Activated CD4-positive, alpha-beta memory T cell treated with anti-CD3 and anti-CD28 coated beads for 36 hours (primary cell): Measurements from ENCODE around the gene OLIG1. TPM values are rescaled to one million over a fixed set of nuclear protein-coding genes. Genes with fewer than 3 reads are reported as not detected.
A peak's percentile ranks its signal among the peaks of the same experiment; 100 is the strongest.

ENCODE experiments used
- CTCF ChIA-PET: fragments of 350-600 bp; sonication (Branson Sonifier 250); formaldehyde crosslinking; loops from one replicate; lab custom pipeline; 2021; ENCODE audit warnings: antibody characterized with exemption, inconsistent platforms; lab: Charles Lee
- POLR2A ChIA-PET: fragments of 350-600 bp; sonication (Branson Sonifier 250); formaldehyde crosslinking; loops from one replicate; lab custom pipeline; 2021; ENCODE audit warnings: antibody characterized with exemption; lab: Charles Lee
- DNase-seq: peaks from one replicate; pipeline ENCODE4 v3.0.0-alpha.2; 2020
- H3K27ac Mint-ChIP-seq: one replicate; pipeline ENCODE4 v1.8.0; 2021; ENCODE audit warnings: mixed read lengths
- H3K27me3 Mint-ChIP-seq: one replicate; pipeline ENCODE4 v1.8.0; 2021; ENCODE audit warnings: mixed read lengths
- H3K36me3 Mint-ChIP-seq: one replicate; pipeline ENCODE4 v1.8.0; 2021; ENCODE audit warnings: mixed read lengths
- H3K4me1 Mint-ChIP-seq: one replicate; pipeline ENCODE4 v1.8.0; 2021; ENCODE audit warnings: low read depth, mixed read lengths
- H3K4me3 Mint-ChIP-seq: one replicate; pipeline ENCODE4 v1.8.0; 2021; ENCODE audit warnings: mild to moderate bottlenecking, mixed read lengths
- H3K9me3 Mint-ChIP-seq: one replicate; pipeline ENCODE4 v1.8.0; 2021; ENCODE audit warnings: mixed read lengths
- intact Hi-C: fragments of 100-400 bp; cut with micrococcal nuclease; formaldehyde crosslinking; loops from one replicate; pipeline ENCODE4 v1.15.1; 2023
- total RNA-seq, 2 experiments: library from RNA; stranded (reverse); gene quantifications; one replicate each; pipeline ENCODE4 v1.2.3, GENCODE V29; 2021

Gene OLIG1
- total RNA-seq, 2 experiments from 2014 or later, result not detected

- no peaks in the 10 kb centered on the region for H3K36me3 Mint-ChIP-seq
- no peak overlapping the region for H3K27ac Mint-ChIP-seq
- H3K4me1 Mint-ChIP-seq, result peaks cover 12% of the 10 kb centered on the region
- peaks cover 66% of the 10 kb centered on the region for H3K27me3 Mint-ChIP-seq
- H3K9me3 Mint-ChIP-seq, result no peaks in the 10 kb centered on the region
- intact Hi-C loops, result no loop called here
- no peak for DNase-seq
- ChIA-PET POLR2A (no interaction called here), CTCF (interaction anchor here (0.6 kb wide), 1 partner anchor 11 kb away, joined by 3 read pairs; no protein-coding TSS in a partner anchor)
- no peak overlapping the region for H3K4me3 Mint-ChIP-seq
Observed at GRCh38 chr21:33069243-33069642, 698 bp upstream of the OLIG1 start.

- POLR2A ChIA-PET, result no interaction called here
- Mint-ChIP-seq H3K4me3 (no peak overlapping the region), H3K27me3 (peaks cover 65% of the 10 kb centered on the region), H3K9me3 (no peaks in the 10 kb centered on the region), H3K27ac (no peak overlapping the region), H3K4me1 (peaks cover 12% of the 10 kb centered on the region), H3K36me3 (no peaks in the 10 kb centered on the region)
- intact Hi-C loops, result no loop called here
- CTCF ChIA-PET, result interaction anchor here (0.6 kb wide), 1 partner anchor 11 kb away, joined by 3 read pairs; no protein-coding TSS in a partner anchor
- no peak for DNase-seq
Observed at GRCh38 chr21:33069645-33069993, 322 bp upstream of the OLIG1 start.

GRCh38 chr21:33070744-33070997 lies 730 bp downstream of the OLIG1 start:
- peaks cover 62% of the 10 kb centered on the region for H3K27me3 Mint-ChIP-seq
- intact Hi-C loops, result loop anchor here (2.0 kb wide), 1 partner anchor 44 kb away; no protein-coding TSS in a partner anchor
- no peak for DNase-seq
- peaks cover 12% of the 10 kb centered on the region for H3K4me1 Mint-ChIP-seq
- POLR2A ChIA-PET, result no interaction called here
- no peak overlapping the region for H3K27ac Mint-ChIP-seq
- no peak overlapping the region for H3K4me3 Mint-ChIP-seq
- no peaks in the 10 kb centered on the region for H3K36me3 Mint-ChIP-seq
- CTCF ChIA-PET, result interaction anchor here (0.8 kb wide), 1 partner anchor 76 kb away, joined by 4 read pairs; no protein-coding TSS in a partner anchor
- H3K9me3 Mint-ChIP-seq, result no peaks in the 10 kb centered on the region

GRCh38 chr21:33070998-33071769 lies 1.2 kb downstream of the OLIG1 start:
- intact Hi-C loops, result loop anchor here (2.0 kb wide), 1 partner anchor 44 kb away; no protein-coding TSS in a partner anchor
- POLR2A ChIA-PET, result no interaction called here
- DNase-seq, result peak; percentile 31
- CTCF ChIA-PET, result interaction anchor here (0.8 kb wide), 1 partner anchor 77 kb away, joined by 4 read pairs; no protein-coding TSS in a partner anchor
- Mint-ChIP-seq H3K9me3 (no peaks in the 10 kb centered on the region), H3K27ac (no peak overlapping the region), H3K4me1 (peaks cover 12% of the 10 kb centered on the region), H3K36me3 (no peaks in the 10 kb centered on the region), H3K4me3 (peak overlapping the region; percentile 64), H3K27me3 (peaks cover 59% of the 10 kb centered on the region)

GRCh38 chr21:33071770-33072306 lies 1.9 kb downstream of the OLIG1 start:
- CTCF ChIA-PET, result interaction anchor here (1.5 kb wide), 1 partner anchor 56 kb away, joined by 7 read pairs; no protein-coding TSS in a partner anchor
- peak; percentile 10 for DNase-seq
- no peak overlapping the region for H3K27ac Mint-ChIP-seq

GRCh38 chr21:33073636-33074035 lies 3.7 kb downstream of the OLIG1 start:
- Mint-ChIP-seq H3K27ac (no peak overlapping the region), H3K36me3 (no peaks in the 10 kb centered on the region), H3K4me1 (peaks cover 12% of the 10 kb centered on the region), H3K9me3 (no peaks in the 10 kb centered on the region), H3K4me3 (no peak overlapping the region), H3K27me3 (peaks cover 48% of the 10 kb centered on the region)
- intact Hi-C loops, result no loop called here
- DNase-seq, result no peak
- POLR2A ChIA-PET, result no interaction called here
- CTCF ChIA-PET, result interaction anchor here (0.6 kb wide), 1 partner anchor 224 kb away, joined by 3 read pairs; no protein-coding TSS in a partner anchor

More at GRCh38 chr21:33071770-33072306, 1.9 kb downstream of the OLIG1 start:
- Mint-ChIP-seq H3K27me3 (peaks cover 52% of the 10 kb centered on the region), H3K4me1 (peaks cover 12% of the 10 kb centered on the region), H3K4me3 (peak overlapping the region; percentile 64), H3K36me3 (no peaks in the 10 kb centered on the region), H3K9me3 (no peaks in the 10 kb centered on the region)
- POLR2A ChIA-PET, result no interaction called here
- intact Hi-C loops, result loop anchor here (2.0 kb wide), 1 partner anchor 45 kb away; no protein-coding TSS in a partner anchor

GRCh38 chr21:33075128-33075527 lies 5.2 kb downstream of the OLIG1 start:
- Mint-ChIP-seq H3K9me3 (no peaks in the 10 kb centered on the region), H3K27me3 (peaks cover 36% of the 10 kb centered on the region), H3K36me3 (no peaks in the 10 kb centered on the region), H3K4me1 (peaks cover 10% of the 10 kb centered on the region), H3K4me3 (no peak overlapping the region), H3K27ac (no peak overlapping the region)
- no peak for DNase-seq
- POLR2A ChIA-PET, result no interaction called here
- CTCF ChIA-PET, result no interaction called here
- intact Hi-C loops, result no loop called here

GRCh38 chr21:33075596-33076195 lies 5.8 kb downstream of the OLIG1 start:
- peaks cover 36% of the 10 kb centered on the region for H3K27me3 Mint-ChIP-seq
- intact Hi-C loops, result no loop called here
- H3K36me3 Mint-ChIP-seq, result no peaks in the 10 kb centered on the region
- ChIA-PET POLR2A (no interaction called here), CTCF (no interaction called here)
- peaks cover 10% of the 10 kb centered on the region for H3K4me1 Mint-ChIP-seq
- H3K9me3 Mint-ChIP-seq, result no peaks in the 10 kb centered on the region
- H3K4me3 Mint-ChIP-seq, result no peak overlapping the region
- peak; percentile 16 for DNase-seq
- H3K27ac Mint-ChIP-seq, result no peak overlapping the region

GRCh38 chr21:33076600-33077329 lies 6.8 kb downstream of the OLIG1 start:
- POLR2A ChIA-PET, result no interaction called here
- Mint-ChIP-seq H3K27me3 (peaks cover 28% of the 10 kb centered on the region), H3K9me3 (no peaks in the 10 kb centered on the region), H3K27ac (no peak overlapping the region), H3K36me3 (no peaks in the 10 kb centered on the region), H3K4me1 (peaks cover 3% of the 10 kb centered on the region), H3K4me3 (no peak overlapping the region)
- CTCF ChIA-PET, result interaction anchor here (0.9 kb wide), 1 partner anchor 137 kb away, joined by 4 read pairs; no protein-coding TSS in a partner anchor
- intact Hi-C loops, result no loop called here
- DNase-seq, result no peak

GRCh38 chr21:33078907-33079582 lies 9.1 kb downstream of the OLIG1 start:
- ChIA-PET POLR2A (no interaction called here), CTCF (interaction anchor here (1.0 kb wide), 1 partner anchor 527 kb away, joined by 3 read pairs; no protein-coding TSS in a partner anchor)
- no peak overlapping the region for H3K27ac Mint-ChIP-seq

GRCh38 chr21:33080376-33080775 lies 10.4 kb downstream of the OLIG1 start:
- no peaks in the 10 kb centered on the region for H3K9me3 Mint-ChIP-seq
- H3K4me3 Mint-ChIP-seq, result no peak overlapping the region
- intact Hi-C loops, result no loop called here
- no peak for DNase-seq
- H3K4me1 Mint-ChIP-seq, result no peaks in the 10 kb centered on the region
- ChIA-PET CTCF (interaction anchor here (0.5 to 1.4 kb wide), 2 partner anchors 11 to 140 kb away, joined by 3 to 4 read pairs; no protein-coding TSS in a partner anchor), POLR2A (no interaction called here)
- H3K27me3 Mint-ChIP-seq, result peaks cover 4% of the 10 kb centered on the region
- no peak overlapping the region for H3K27ac Mint-ChIP-seq
- no peaks in the 10 kb centered on the region for H3K36me3 Mint-ChIP-seq

More at GRCh38 chr21:33078907-33079582, 9.1 kb downstream of the OLIG1 start:
- Mint-ChIP-seq H3K36me3 (no peaks in the 10 kb centered on the region), H3K27me3 (peaks cover 11% of the 10 kb centered on the region), H3K4me1 (no peaks in the 10 kb centered on the region), H3K4me3 (no peak overlapping the region), H3K9me3 (no peaks in the 10 kb centered on the region)
- intact Hi-C loops, result no loop called here
- peak; percentile 46 for DNase-seq
